ENCODE results near the gene OLFM1. TPM values are rescaled to one million over a fixed set of nuclear protein-coding genes. Genes with fewer than 3 reads are reported as not detected.
"Not testable (repeated sequence)": the region's sequence is repeated elsewhere in the genome, so short reads cannot be mapped to it uniquely, and the experiment has no call there.

OLFM1 gene
- total and polyA plus RNA-seq, 2 donors = 21.8 to 45.7 TPM

DNA sequence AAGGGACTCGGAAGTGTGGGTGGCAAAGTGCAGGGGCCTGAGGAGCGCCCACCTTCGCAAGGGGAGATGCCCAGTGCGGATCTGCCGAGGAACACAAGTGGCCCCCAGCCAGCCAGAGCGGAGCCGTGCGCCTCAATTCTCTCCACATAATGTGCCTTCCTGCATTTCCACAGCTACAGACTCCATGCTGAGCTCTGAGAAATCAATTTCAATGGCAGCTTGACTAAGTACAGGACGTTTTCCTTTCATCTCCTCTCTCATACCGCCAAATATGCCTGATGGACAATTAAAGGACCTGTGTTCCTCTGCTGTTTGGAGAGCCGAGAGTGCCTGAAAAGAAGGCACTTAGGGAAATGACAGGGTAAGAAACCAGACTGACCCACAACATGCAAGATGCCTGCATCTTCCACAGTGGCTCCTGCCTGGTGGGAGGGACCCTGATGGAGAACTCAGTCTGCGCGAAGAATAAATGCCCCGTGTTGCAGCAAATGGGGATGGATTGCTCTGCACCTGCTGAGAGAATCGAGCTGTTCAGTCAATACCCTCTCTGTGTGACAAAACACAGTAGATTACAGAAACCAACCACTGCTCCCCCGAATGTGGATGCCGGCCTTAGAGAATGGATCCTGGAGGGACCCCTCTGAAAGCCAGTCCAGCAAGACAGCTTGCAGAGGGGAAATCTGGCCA, 38.6 kb upstream of the OLFM1 start:
- WGBS = 74% methylated on average over 17 of the region's 17 CpGs
- no peak for DNase-seq (ENCODE audit: extremely low spot score)
- no peak overlapping the region for H3K4me3 ChIP-seq (ENCODE audit: low read depth, low read length)
- H3K27ac ChIP-seq (ENCODE audit: low read depth) = no peak overlapping the region
- H3K36me3 ChIP-seq (ENCODE audit: insufficient read depth) = no peaks in the 10 kb centered on the region
- H3K4me1 ChIP-seq (ENCODE audit: insufficient read depth) = no peaks in the 10 kb centered on the region

DNA sequence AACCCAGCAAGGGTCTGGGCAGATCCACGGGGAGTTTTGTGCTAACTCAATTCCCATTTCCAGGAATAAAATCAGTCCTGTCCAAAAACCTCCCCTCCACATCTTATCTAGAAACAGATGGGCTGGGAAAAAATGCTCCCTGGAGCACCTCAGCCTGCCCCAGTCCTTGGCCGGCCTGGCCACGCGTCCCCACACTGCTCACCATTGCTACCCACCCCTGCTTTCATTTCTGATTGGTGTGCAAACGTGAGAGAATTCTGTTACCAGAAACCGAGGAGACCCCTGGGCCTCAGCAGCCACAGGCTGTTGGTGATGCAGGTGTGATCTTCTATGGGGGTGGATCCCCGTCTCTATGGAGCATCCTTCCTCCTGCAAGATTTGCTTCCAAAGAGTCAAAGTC, 38.0 kb upstream of the OLFM1 start:
- no peak overlapping the region for H3K4me3 ChIP-seq (ENCODE audit: low read depth, low read length)
- no peak for DNase-seq (ENCODE audit: extremely low spot score)
- 71% methylated on average over 7 of the region's 7 CpGs for WGBS
- no peaks in the 10 kb centered on the region for H3K4me1 ChIP-seq (ENCODE audit: insufficient read depth)
- no peak overlapping the region for H3K27ac ChIP-seq (ENCODE audit: low read depth)
- no peaks in the 10 kb centered on the region for H3K36me3 ChIP-seq (ENCODE audit: insufficient read depth)

DNA sequence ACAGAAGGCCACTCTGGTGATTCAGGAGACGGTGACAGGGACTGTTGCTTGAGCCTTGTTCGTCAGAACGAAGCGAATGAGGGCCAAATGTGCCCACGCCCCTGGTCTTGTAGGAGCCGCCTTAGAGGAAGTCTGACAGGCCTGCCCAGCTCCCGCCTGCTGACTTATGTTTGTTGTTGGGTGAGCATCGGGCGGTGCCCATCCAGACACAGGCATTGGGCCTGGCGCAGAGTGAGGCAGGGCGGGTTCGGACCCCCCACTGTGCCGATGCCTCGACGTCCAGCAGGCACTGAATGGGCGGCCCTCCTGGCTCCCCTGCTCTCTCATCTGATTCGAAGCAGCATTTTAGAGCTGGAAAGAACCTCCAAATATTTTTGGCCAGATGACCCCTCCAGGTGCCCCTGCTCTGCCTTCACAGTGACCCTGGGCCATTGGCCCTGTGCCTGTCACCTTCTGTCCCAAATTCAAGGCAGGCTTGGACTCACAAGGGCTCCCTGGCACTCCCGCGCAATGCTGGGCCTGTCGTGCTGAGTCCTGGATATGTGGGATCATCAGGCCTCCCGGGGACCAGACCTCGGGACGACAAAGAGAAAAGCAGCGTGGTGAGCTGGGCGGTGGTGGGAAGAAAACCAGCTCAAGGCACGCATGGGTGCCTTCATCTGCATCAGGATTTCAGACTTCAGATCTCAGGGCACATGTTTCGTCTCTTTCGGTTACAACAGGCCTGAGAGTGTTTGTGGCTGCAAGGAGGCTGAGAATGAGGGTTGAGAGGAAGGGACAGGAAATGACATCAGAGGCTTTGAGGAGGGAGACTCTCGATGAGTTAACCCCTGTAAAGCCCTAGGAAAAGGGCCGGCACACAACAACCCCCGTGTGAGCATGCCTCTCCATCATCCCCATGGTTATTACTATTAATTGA, 37.1 kb upstream of the OLFM1 start:
- H3K4me1 ChIP-seq (ENCODE audit: insufficient read depth) = no peaks in the 10 kb centered on the region
- 76% methylated on average over 31 of the region's 31 CpGs for WGBS
- H3K4me3 ChIP-seq (ENCODE audit: low read depth, low read length) = no peak overlapping the region
- no peak overlapping the region for H3K27ac ChIP-seq (ENCODE audit: low read depth)
- DNase-seq (ENCODE audit: extremely low spot score) = no peak
- no peaks in the 10 kb centered on the region for H3K36me3 ChIP-seq (ENCODE audit: insufficient read depth)

- DNase-seq (ENCODE audit: extremely low spot score) = no peak
- H3K4me1 ChIP-seq (ENCODE audit: insufficient read depth) = no peaks in the 10 kb centered on the region
- 89% methylated on average over 17 of the region's 17 CpGs for WGBS
Measured at GRCh38 chr9:135051316-135052038, 36.0 kb upstream of the OLFM1 start.

DNA sequence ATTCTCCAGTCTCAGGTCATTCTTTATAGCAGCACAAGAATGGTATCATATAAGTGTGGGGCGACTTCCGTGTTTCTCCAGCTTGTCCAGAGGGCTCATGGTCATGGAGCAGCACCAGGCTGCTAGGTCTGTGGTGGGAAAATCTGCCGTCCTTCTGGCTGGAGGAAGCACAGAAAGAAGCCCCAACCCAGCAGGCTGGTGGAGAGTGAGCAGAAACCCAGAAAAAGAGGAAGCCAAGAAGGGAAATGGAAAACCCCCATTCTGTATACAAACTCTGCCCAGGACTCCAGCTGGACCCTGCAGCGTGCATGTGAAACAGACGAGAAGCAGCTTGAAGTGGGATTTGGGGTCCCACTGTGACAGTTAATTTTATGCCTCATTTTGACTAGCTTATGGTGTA, 34.3 kb upstream of the OLFM1 start:
- no peaks in the 10 kb centered on the region for H3K36me3 ChIP-seq (ENCODE audit: insufficient read depth)
- H3K4me1 ChIP-seq (ENCODE audit: insufficient read depth) = no peaks in the 10 kb centered on the region
- no peak overlapping the region for H3K27ac ChIP-seq (ENCODE audit: low read depth)
- WGBS = 71% methylated on average over 5 of the region's 5 CpGs
- no peak overlapping the region for H3K4me3 ChIP-seq (ENCODE audit: low read depth, low read length)
- no peak for DNase-seq (ENCODE audit: extremely low spot score)

More at GRCh38 chr9:135051316-135052038, 36.0 kb upstream of the OLFM1 start:
- Histone ChIP-seq H3K27ac (ENCODE audit: low read depth) (no peak overlapping the region), H3K4me3 (ENCODE audit: low read depth, low read length) (no peak overlapping the region), H3K36me3 (ENCODE audit: insufficient read depth) (no peaks in the 10 kb centered on the region)

DNA sequence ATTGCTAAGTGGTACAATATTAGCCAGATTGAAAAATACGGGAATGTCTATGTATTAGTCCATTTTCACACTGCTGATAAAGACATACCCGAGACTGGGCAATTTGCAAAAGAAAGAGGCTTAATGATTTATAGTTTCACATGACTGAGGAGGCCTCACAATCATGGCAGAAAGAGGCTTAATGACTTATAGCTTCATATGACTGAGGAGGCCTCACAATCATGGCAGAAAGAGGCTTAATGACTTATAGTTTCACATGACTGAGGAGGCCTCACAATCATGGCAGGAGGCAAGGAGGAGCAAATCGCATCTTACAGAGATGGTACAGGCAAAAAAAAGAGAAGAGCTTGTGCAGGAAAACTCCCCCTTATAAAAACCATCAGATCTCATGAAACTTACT, 32.3 kb upstream of the OLFM1 start:
- 82% methylated on average over 3 of the region's 3 CpGs for WGBS
- no peaks in the 10 kb centered on the region for H3K36me3 ChIP-seq (ENCODE audit: insufficient read depth)
- H3K4me1 ChIP-seq (ENCODE audit: insufficient read depth) = no peaks in the 10 kb centered on the region
- no peak for DNase-seq (ENCODE audit: extremely low spot score)
- no peak overlapping the region for H3K27ac ChIP-seq (ENCODE audit: low read depth)
- H3K4me3 ChIP-seq (ENCODE audit: low read depth, low read length) = no peak overlapping the region

DNA sequence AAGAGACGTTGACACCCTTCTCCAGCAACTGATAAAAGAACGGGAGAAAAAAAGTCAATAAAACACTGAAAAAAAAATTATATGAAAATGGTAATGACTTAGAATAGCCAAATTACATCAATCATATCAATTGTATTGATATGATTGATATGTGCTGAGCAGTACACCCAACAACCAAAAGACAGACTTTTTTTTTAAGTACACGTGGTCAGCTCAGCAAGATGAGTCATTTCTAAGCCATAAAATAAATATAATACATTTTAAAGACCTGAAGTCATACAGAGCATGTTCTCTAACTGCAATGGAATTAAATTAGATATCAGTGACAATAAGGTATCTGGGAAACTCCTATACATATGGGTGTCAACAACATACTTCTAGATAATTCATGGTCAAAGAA, 30.9 kb upstream of the OLFM1 start:
- Histone ChIP-seq H3K27ac (ENCODE audit: low read depth) (no peak overlapping the region), H3K4me3 (ENCODE audit: low read depth, low read length) (no peak overlapping the region), H3K4me1 (ENCODE audit: insufficient read depth) (no peaks in the 10 kb centered on the region), H3K36me3 (ENCODE audit: insufficient read depth) (no peaks in the 10 kb centered on the region)
- WGBS = 39% methylated on average over 3 of the region's 3 CpGs
- DNase-seq (ENCODE audit: extremely low spot score) = no peak

GRCh38 chr9:135060461-135061116, 26.9 kb upstream of the OLFM1 start:
- no peaks in the 10 kb centered on the region for H3K36me3 ChIP-seq (ENCODE audit: insufficient read depth)
- H3K4me1 ChIP-seq (ENCODE audit: insufficient read depth) = no peaks in the 10 kb centered on the region
- no peak for DNase-seq (ENCODE audit: extremely low spot score)
- 34% methylated on average over 5 of the region's 5 CpGs for WGBS
- no peak overlapping the region for H3K4me3 ChIP-seq (ENCODE audit: low read depth, low read length)
- no peak overlapping the region for H3K27ac ChIP-seq (ENCODE audit: low read depth)

GRCh38 chr9:135061441-135061840, 26.0 kb upstream of the OLFM1 start:
- no peaks in the 10 kb centered on the region for H3K4me1 ChIP-seq (ENCODE audit: insufficient read depth)
- no peak for DNase-seq (ENCODE audit: extremely low spot score)
- 67% methylated on average over 12 of the region's 12 CpGs for WGBS
- H3K27ac ChIP-seq (ENCODE audit: low read depth) = no peak overlapping the region
- no peaks in the 10 kb centered on the region for H3K36me3 ChIP-seq (ENCODE audit: insufficient read depth)
- no peak overlapping the region for H3K4me3 ChIP-seq (ENCODE audit: low read depth, low read length)

GRCh38 chr9:135062254-135062653, 25.2 kb upstream of the OLFM1 start:
- Histone ChIP-seq H3K4me3 (ENCODE audit: low read depth, low read length) (no peak overlapping the region), H3K27ac (ENCODE audit: low read depth) (no peak overlapping the region), H3K36me3 (ENCODE audit: insufficient read depth) (no peaks in the 10 kb centered on the region), H3K4me1 (ENCODE audit: insufficient read depth) (no peaks in the 10 kb centered on the region)
- 82% methylated on average over 5 of the region's 5 CpGs for WGBS
- no peak for DNase-seq (ENCODE audit: extremely low spot score)

DNA sequence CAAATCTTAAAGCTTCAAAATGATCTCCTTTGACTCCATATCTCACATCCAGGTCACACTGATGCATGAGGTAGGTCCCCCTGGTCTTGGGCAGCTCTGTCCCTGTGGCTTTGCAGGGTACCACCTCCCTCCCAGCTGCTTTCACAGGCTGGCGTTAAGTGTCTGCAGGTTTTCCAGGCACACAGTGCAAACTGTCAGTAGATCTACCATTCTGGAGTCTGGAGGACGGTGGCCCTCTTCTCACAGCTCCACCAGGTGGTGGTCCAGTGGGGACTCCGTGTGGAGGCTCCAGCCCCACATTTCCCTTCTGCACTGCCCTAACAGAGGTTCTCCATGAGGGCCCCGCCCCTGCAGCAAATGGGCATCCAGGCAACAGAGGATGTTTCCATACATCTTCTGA, 24.0 kb upstream of the OLFM1 start:
- not testable (repeated sequence) for H3K36me3 ChIP-seq (ENCODE audit: insufficient read depth); H3K4me1 ChIP-seq (ENCODE audit: insufficient read depth); H3K27ac ChIP-seq (ENCODE audit: low read depth); DNase-seq (ENCODE audit: extremely low spot score); H3K4me3 ChIP-seq (ENCODE audit: low read depth, low read length)
- 76% methylated on average over 4 of the region's 4 CpGs for whole genome bisulfite sequencing

- not testable (repeated sequence) for H3K36me3 ChIP-seq (ENCODE audit: insufficient read depth); H3K4me1 ChIP-seq (ENCODE audit: insufficient read depth); H3K4me3 ChIP-seq (ENCODE audit: low read depth, low read length); DNase-seq (ENCODE audit: extremely low spot score); H3K27ac ChIP-seq (ENCODE audit: low read depth)
- 67% methylated on average over 4 of the region's 4 CpGs for WGBS
Measured at GRCh38 chr9:135063888-135064287, 23.6 kb upstream of the OLFM1 start.

DNA sequence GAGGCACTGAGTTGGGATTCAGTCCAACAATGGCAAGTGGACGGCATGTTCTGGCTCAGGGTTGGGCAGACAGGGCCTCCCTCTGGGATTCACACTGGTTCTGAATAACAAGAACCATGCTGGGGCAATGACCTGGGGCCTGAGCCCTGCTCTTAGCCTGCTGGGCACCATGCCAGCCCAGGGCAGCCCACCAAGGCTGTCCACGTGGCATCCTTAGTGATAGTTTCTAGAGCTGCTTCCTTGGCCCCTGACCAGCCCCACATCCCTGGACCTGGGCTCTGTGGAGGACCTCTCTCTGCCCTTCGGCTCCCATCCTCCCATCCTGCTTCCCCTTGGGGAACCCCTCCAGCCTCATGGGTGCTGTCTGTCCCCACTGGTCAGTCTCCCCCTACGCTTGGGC, 22.3 kb upstream of the OLFM1 start:
- DNase-seq (ENCODE audit: extremely low spot score) = no peak
- H3K36me3 ChIP-seq (ENCODE audit: insufficient read depth) = no peaks in the 10 kb centered on the region
- 81% methylated on average over 4 of the region's 4 CpGs for WGBS
- no peak overlapping the region for H3K4me3 ChIP-seq (ENCODE audit: low read depth, low read length)
- no peaks in the 10 kb centered on the region for H3K4me1 ChIP-seq (ENCODE audit: insufficient read depth)
- H3K27ac ChIP-seq (ENCODE audit: low read depth) = no peak overlapping the region
